IPS DF 6.9 (cell line): ENCODE measurements around the gene CD101.

Experiments used
- DNase-seq: peaks from one replicate; pipeline ENCODE4 v3.0.0-alpha.2; 2013; ENCODE audit warnings: low read depth, low spot score
- H3K27ac ChIP-seq: one replicate; pipeline ENCODE4 v1.5.1; 2013; ENCODE audit warnings: low read length, control low read depth
- H3K27me3 ChIP-seq: 2 replicates; pipeline ENCODE4 v1.6.1; 2013; ENCODE audit warnings: mild to moderate bottlenecking, low read length; ENCODE audit not compliant: control insufficient read depth, insufficient read depth
- H3K36me3 ChIP-seq: 2 replicates; pipeline ENCODE4 v1.6.1; 2013; ENCODE audit warnings: low read length; ENCODE audit not compliant: control insufficient read depth, insufficient read depth
- H3K4me1 ChIP-seq: 2 replicates; pipeline ENCODE4 v1.6.1; 2013; ENCODE audit warnings: low read length; ENCODE audit not compliant: control insufficient read depth, insufficient read depth
- H3K4me3 ChIP-seq: 2 replicates; pipeline ENCODE4 v1.5.1; 2013; ENCODE audit warnings: mild to moderate bottlenecking, low read length
- H3K9me3 ChIP-seq: 2 replicates; pipeline ENCODE4 v1.6.1; 2013; ENCODE audit warnings: low read length, inconsistent platforms; ENCODE audit not compliant: control insufficient read depth, insufficient read depth
- WGBS: extraction: QIAGEN DNeasy Blood & Tissue Kit; methylation state at CpG from one replicate; pipeline ENCODE4 v1.1.7; 2013; ENCODE audit warnings: mixed read lengths, missing lambda C conversion rate; ENCODE audit not compliant: insufficient read length, insufficient coverage; 5-methylcytosine and 5-hydroxymethylcytosine counted together

CD101 gene

DNA sequence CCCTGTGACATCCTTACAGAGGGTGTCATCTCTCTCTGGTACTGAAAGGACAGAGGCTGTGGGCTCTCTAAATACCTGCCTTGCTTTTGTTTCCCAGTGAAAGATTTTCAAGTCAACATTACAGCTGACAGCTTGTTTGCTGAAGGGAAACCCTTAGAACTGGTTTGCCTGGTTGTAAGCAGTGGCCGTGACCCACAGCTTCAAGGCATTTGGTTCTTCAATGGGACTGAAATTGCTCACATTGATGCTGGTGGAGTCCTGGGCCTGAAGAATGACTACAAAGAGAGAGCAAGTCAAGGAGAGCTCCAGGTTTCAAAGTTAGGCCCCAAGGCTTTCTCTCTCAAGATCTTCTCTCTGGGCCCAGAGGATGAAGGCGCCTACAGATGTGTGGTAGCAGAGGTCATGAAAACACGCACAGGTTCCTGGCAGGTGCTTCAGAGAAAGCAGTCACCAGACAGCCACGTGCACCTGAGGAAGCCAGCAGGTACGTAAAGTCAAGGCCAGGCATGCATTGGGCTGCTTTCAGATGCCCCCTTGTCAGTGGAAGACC is 11.8 kb downstream of the CD101 start:
- no peaks in the 10 kb centered on the region for H3K4me1 ChIP-seq
- no CpG with 5 or more reads among the region's 5 CpGs for WGBS
- no peak overlapping the region for H3K4me3 ChIP-seq
- H3K9me3 ChIP-seq: no peaks in the 10 kb centered on the region
- no peak for DNase-seq
- H3K27me3 ChIP-seq: no peaks in the 10 kb centered on the region
- H3K36me3 ChIP-seq: no peaks in the 10 kb centered on the region
- H3K27ac ChIP-seq: no peak overlapping the region

DNA sequence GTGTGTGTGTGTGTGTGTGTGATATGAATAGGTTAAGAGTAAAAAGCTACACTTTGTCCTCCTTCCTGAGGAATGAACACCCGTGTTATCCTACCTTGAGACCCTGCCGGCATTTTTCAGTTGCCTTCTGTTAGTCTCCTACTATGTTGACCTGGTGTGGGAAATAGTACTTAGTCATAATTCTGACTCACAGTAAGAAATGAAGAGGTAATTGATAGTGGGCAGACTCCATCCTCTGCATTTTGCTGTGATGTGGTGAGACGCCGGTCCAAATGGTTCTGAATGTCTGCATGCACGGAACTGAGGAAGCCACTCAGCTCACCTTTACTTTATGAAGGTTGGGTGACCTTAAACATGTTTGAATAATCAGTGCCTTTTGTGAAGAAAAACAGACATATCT is 12.6 kb downstream of the CD101 start:
- no peak for DNase-seq
- Histone ChIP-seq H3K4me3 (no peak overlapping the region), H3K27ac (no peak overlapping the region), H3K36me3 (no peaks in the 10 kb centered on the region), H3K9me3 (no peaks in the 10 kb centered on the region), H3K4me1 (no peaks in the 10 kb centered on the region), H3K27me3 (no peaks in the 10 kb centered on the region)
- WGBS: no CpG with 5 or more reads among the region's 5 CpGs

DNA sequence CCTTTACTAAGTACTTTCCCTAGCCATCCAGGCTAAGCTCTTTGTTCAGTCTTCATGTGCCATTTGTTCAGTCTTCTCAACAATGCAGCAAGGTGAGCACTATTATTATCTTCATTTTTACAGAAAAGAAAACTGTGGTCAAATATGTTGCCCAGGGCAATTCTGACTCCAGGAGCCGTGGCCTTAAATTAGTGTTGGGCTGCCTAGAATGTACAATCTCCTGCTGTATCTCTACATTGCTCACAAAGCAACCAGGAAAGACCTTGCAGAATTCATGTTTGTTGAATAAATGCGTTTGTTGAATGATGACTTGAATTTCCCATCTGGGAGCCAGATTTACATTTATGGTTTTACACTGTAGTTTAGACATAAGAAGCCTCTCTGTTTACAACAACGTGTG is 14.2 kb downstream of the CD101 start:
- no CpG with 5 or more reads among the region's 3 CpGs for WGBS
- no peaks in the 10 kb centered on the region for H3K27me3 ChIP-seq
- no peak overlapping the region for H3K27ac ChIP-seq
- no peak for DNase-seq
- H3K4me3 ChIP-seq: no peak overlapping the region
- H3K9me3 ChIP-seq: no peaks in the 10 kb centered on the region
- no peaks in the 10 kb centered on the region for H3K4me1 ChIP-seq
- H3K36me3 ChIP-seq: no peaks in the 10 kb centered on the region

DNA sequence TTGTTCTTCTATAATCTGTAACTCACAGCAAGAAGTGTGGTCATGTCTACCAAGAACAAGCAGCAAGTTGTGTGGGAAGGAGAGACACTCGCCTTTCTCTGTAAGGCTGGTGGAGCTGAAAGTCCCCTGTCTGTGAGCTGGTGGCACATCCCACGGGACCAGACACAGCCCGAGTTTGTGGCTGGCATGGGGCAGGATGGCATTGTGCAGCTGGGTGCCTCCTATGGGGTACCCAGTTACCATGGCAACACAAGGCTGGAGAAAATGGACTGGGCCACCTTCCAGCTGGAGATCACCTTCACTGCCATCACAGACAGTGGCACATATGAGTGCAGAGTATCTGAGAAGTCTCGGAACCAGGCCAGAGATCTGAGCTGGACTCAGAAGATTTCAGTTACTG is 15.5 kb downstream of the CD101 start:
- no peaks in the 10 kb centered on the region for H3K27me3 ChIP-seq
- no CpG with 5 or more reads among the region's 4 CpGs for WGBS
- no peaks in the 10 kb centered on the region for H3K4me1 ChIP-seq
- H3K4me3 ChIP-seq: no peak overlapping the region
- DNase-seq: no peak
- H3K27ac ChIP-seq: no peak overlapping the region
- H3K9me3 ChIP-seq: no peaks in the 10 kb centered on the region
- H3K36me3 ChIP-seq: no peaks in the 10 kb centered on the region

DNA sequence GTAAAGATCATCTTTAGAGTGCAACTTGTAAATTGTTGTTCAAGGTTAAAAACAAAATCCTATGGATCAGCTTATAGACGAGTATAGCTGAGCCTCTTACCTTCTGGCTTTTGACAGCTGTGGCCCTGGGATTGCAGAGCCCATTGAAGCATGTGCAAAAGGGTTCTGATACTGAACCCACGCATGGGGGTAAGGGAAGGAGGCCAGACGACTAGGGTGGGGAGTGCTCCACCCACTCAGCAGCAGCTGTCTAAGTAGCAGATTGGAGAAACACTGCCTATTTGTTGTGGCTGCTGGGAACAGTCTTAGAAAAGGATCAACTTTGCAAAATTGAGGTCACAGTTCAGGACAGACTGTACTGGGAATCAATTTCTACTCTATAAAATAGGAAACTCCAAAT is 16.1 kb downstream of the CD101 start:
- Histone ChIP-seq H3K9me3 (no peaks in the 10 kb centered on the region), H3K27me3 (no peaks in the 10 kb centered on the region), H3K27ac (no peak overlapping the region), H3K4me3 (no peak overlapping the region), H3K4me1 (no peaks in the 10 kb centered on the region), H3K36me3 (no peaks in the 10 kb centered on the region)
- WGBS: no CpG with 5 or more reads among the region's 3 CpGs
- no peak for DNase-seq

DNA sequence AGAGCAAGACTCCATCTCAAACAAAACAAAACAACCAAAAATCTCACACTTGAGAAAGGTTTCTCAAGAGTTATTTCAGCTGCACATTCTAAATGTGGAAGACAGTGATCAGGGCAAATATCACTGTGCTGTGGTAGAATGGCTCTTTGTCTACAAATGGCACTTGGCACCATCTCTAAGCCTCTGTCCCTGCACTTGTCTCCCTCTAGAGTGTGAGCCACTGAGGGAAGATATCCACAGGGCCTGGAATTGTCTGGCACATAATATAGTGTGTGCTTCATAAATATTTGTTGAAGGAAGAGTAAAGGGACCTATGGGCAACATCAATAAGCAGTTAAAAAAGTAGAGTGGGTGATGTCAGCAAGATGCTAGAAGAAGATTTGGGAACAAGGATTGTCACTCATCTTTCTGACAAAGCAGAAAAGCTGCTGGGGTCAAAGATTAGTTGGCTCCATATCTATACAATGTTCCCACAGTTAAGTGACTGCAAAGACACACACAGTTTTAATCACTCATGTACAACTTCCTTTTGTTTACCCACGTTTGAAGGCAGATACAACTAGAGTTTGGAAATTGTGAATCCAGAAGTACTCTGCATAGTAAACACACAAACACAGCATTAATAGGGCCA is 19.1 kb downstream of the CD101 start:
- no CpG with 5 or more reads among the region's 1 CpG for WGBS
- DNase-seq: no peak
- Histone ChIP-seq H3K27me3 (no peaks in the 10 kb centered on the region), H3K9me3 (no peaks in the 10 kb centered on the region), H3K4me3 (no peak overlapping the region), H3K36me3 (no peaks in the 10 kb centered on the region), H3K4me1 (no peaks in the 10 kb centered on the region), H3K27ac (no peak overlapping the region)

DNA sequence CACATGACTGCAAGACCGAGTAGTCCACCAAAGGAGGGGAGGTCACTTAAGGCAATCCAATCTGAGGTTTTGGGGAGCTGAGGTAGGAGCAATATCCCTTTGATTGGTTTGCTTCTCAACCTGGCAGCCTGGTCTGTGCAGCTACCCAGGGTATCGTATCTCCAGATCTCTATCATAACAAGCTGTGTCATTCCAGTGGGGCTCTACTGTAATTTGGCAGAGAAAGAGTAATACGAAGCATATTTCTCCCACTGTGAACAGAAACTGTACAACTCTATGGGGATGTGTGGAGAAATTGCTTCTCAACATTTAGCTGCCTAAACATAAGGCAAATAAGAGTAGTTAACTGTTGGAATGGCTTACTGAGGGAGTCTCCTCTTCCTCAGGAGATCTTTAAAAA is 20.6 kb downstream of the CD101 start:
- no peaks in the 10 kb centered on the region for H3K27me3 ChIP-seq
- no peak overlapping the region for H3K27ac ChIP-seq
- H3K4me1 ChIP-seq: no peaks in the 10 kb centered on the region
- H3K9me3 ChIP-seq: no peaks in the 10 kb centered on the region
- no peak overlapping the region for H3K4me3 ChIP-seq
- no peak for DNase-seq
- WGBS: no CpG with 5 or more reads among the region's 3 CpGs
- no peaks in the 10 kb centered on the region for H3K36me3 ChIP-seq

DNA sequence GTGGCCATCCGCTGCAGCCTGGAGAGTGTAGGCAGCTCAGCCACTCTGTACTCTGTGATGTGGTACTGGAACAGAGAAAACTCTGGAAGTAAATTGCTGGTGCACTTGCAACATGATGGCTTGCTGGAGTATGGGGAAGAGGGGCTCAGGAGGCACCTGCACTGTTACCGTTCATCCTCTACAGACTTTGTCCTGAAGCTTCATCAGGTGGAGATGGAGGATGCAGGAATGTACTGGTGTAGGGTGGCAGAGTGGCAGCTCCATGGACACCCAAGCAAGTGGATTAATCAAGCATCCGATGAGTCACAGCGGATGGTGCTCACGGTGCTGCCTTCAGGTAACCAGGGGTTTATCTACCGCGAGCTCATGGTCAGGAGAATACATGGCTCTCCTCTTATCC is 24.0 kb downstream of the CD101 start:
- H3K27ac ChIP-seq: no peak overlapping the region
- DNase-seq: no peak
- no CpG with 5 or more reads among the region's 7 CpGs for WGBS
- H3K4me1 ChIP-seq: no peaks in the 10 kb centered on the region
- H3K9me3 ChIP-seq: no peaks in the 10 kb centered on the region
- H3K36me3 ChIP-seq: no peaks in the 10 kb centered on the region
- no peak overlapping the region for H3K4me3 ChIP-seq
- no peaks in the 10 kb centered on the region for H3K27me3 ChIP-seq

DNA sequence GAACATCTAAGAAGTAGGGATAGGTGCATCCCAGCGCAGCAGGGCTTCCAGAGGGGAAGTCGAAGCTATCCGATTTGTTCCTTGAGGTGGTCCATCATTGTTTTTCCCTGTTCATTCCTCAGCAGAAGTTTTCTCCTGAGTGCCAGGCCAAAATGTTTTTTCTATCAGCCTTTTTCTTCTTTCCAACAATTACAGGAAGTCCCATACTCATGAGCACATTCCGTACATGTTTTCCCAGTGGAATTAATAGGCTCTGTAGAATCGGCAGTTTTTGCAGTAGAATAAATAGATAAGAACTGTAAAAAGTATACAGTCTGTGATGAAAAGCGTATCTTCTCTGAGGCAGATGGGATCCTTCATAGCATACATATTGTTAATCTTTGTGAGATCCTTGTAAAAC is 24.8 kb downstream of the CD101 start:
- no CpG with 5 or more reads among the region's 6 CpGs for WGBS

DNA sequence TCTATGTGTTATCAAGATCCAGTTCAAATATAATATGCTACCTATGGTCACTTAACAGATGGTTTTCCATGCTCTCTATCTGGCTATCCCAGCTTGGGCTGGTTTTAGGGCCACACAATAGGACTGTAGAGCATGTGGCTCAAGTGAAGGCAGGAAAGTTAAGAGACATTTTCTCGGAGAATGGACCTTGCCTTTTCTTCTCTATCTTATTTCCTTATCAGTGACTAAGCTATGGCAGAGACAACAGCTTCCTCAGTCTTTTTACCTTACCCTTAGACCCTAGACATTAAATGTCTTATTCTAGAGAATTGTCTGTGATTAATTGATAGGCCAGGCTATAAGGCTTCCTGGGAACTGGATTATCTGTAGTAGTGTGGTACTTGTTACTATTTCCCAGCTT is 28.1 kb downstream of the CD101 start:
- Histone ChIP-seq H3K4me1 (no peaks in the 10 kb centered on the region), H3K9me3 (no peaks in the 10 kb centered on the region), H3K36me3 (no peaks in the 10 kb centered on the region), H3K4me3 (no peak overlapping the region), H3K27ac (no peak overlapping the region), H3K27me3 (no peaks in the 10 kb centered on the region)
- WGBS: no CpG with 5 or more reads among the region's 1 CpG
- DNase-seq: no peak

More for the DNA sequence above, 24.8 kb downstream of the CD101 start:
- Histone ChIP-seq H3K36me3 (no peaks in the 10 kb centered on the region), H3K9me3 (no peaks in the 10 kb centered on the region), H3K4me3 (no peak overlapping the region), H3K27me3 (no peaks in the 10 kb centered on the region), H3K27ac (no peak overlapping the region), H3K4me1 (no peaks in the 10 kb centered on the region)
- no peak for DNase-seq

DNA sequence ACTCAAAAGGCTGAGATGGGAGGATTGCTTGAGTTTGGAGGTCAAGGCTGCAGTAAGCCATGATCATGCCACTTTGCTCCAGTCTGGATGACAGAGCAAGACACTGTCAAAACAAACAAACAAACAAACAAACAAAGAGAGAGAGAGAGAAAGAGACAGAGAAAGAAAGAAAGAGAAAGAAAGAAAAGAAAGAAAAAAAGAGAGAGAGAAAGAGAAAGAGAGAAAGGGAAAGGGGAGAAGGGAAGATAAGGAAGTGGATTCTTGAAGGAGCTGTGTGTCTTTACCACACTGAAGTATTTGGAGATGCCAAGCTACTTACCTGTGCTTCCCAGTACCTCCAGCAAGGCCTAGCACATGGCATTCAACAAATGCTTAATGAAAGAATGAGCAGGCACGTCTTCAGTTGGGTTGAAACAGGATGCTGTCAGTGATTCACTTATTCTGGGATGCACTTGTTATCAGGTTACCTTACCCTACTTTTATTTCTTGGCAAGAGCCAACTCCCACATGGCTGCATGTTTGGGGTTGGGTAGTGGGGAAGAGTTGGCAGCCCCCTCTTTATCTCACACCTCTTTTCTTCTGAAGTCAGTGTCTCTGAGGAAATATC is 28.8 kb downstream of the CD101 start:
- Histone ChIP-seq H3K27me3 (no peaks in the 10 kb centered on the region), H3K4me1 (no peaks in the 10 kb centered on the region), H3K27ac (no peak overlapping the region), H3K9me3 (no peaks in the 10 kb centered on the region), H3K4me3 (no peak overlapping the region), H3K36me3 (no peaks in the 10 kb centered on the region)
- WGBS: no CpG with 5 or more reads among the region's 1 CpG
- DNase-seq: no peak
